Activated naive CD8-positive, alpha-beta T cell treated with anti-CD3 and anti-CD28 coated beads, Interleukin-2, amount 50 U/mL, for 24 hours (primary cell): ENCODE results near the gene MYDGF.

Experiments used
- ATAC-seq: fragments of 150-1000 bp; cut with Tn5 transposase; one replicate; pipeline ENCODE4 v1.10.0; 2021
- DNase-seq: peaks from one replicate; pipeline ENCODE4 v3.0.0; 2021
- H3K27ac Mint-ChIP-seq: one replicate; pipeline ENCODE4 v1.8.0; 2021; ENCODE audit warnings: mild to moderate bottlenecking, mixed read lengths
- H3K27me3 Mint-ChIP-seq: one replicate; pipeline ENCODE4 v1.8.0; 2021; ENCODE audit warnings: mixed read lengths
- H3K36me3 Mint-ChIP-seq: one replicate; pipeline ENCODE4 v1.8.0; 2021; ENCODE audit warnings: low read depth, mixed read lengths
- H3K4me1 Mint-ChIP-seq: one replicate; pipeline ENCODE4 v1.8.0; 2021; ENCODE audit warnings: mixed read lengths
- H3K4me3 Mint-ChIP-seq: one replicate; pipeline ENCODE4 v1.8.0; 2021; ENCODE audit warnings: mild to moderate bottlenecking, moderate library complexity, mixed read lengths
- H3K9me3 Mint-ChIP-seq: one replicate; pipeline ENCODE4 v1.8.0; 2021; ENCODE audit warnings: mixed read lengths

Gene MYDGF

GRCh38 chr19:4707322-4707721, 37.2 kb upstream of the MYDGF start:
- ATAC-seq (no peak), DNase-seq (no peak)
- no peak overlapping the region for H3K27ac Mint-ChIP-seq
- peaks cover 9% of the 10 kb centered on the region for H3K4me1 Mint-ChIP-seq
- no peaks in the 10 kb centered on the region for H3K9me3 Mint-ChIP-seq
- no peak overlapping the region for H3K4me3 Mint-ChIP-seq
- no peaks in the 10 kb centered on the region for H3K27me3 Mint-ChIP-seq
- peaks cover 15% of the 10 kb centered on the region for H3K36me3 Mint-ChIP-seq

GRCh38 chr19:4705413-4706131, 35.4 kb upstream of the MYDGF start:
- Mint-ChIP-seq H3K27me3 (no peaks in the 10 kb centered on the region), H3K4me3 (no peak overlapping the region), H3K4me1 (peaks cover 9% of the 10 kb centered on the region), H3K27ac (no peak overlapping the region), H3K36me3 (peaks cover 19% of the 10 kb centered on the region), H3K9me3 (no peaks in the 10 kb centered on the region)
- no peak for ATAC-seq
- no peak for DNase-seq

DNA sequence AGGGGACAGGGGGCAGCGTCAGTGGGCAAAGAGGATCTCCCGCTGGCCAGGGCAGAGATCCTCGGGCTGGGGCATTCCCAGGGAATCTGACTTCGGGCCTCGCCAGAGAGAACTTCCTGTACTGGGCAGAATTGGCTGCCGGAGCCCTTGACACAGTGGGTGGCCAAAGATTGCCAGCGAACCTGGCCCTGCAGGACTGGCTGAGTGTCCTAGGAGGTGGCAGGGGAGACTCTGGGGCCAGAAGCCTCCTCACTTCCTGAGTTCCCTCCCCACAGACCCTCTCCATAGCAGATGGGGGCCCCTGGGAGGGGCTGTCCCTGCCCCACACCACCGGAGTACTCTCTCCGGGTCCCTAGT, 34.2 kb upstream of the MYDGF start:
- Mint-ChIP-seq H3K4me3 (no peak overlapping the region), H3K27ac (no peak overlapping the region), H3K4me1 (peaks cover 6% of the 10 kb centered on the region), H3K36me3 (peaks cover 16% of the 10 kb centered on the region), H3K9me3 (no peaks in the 10 kb centered on the region), H3K27me3 (no peaks in the 10 kb centered on the region)
- ATAC-seq (no peak), DNase-seq (no peak)

DNA sequence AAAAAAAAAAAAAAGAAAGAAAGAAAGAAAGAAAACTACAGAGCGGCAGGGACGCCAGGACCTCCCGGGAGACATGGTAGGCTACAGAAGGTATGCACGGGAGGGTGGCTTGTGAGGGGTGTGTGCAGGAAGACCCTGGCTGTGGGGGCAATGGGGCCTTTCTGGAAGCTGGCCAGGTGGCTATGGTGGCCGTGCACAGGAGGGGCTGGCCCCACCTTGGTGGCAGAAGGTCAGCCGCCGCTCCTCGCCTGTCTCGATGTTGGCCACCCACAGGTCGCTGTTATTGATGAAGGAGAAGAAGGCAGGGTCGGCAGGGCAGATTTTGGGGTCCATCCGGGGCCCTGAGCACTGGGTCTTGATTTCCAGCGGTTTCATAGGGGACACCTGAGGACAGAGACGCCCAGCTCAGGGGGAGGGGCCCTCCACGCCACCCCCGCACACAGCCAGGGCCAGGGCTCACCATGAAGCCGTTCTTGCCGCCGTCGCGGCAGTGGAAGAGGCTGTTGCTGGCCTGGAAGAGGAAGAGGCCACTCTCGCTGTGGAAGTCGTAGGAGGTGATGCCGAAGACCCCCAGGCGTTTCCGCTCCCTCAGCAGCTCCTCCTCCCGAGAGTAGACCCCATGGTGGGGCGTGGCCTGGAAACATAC, 33.7 kb upstream of the MYDGF start:
- H3K27ac Mint-ChIP-seq = no peak overlapping the region
- ATAC-seq = no peak
- DNase-seq = no peak
- H3K4me1 Mint-ChIP-seq = peaks cover 3% of the 10 kb centered on the region
- H3K27me3 Mint-ChIP-seq = no peaks in the 10 kb centered on the region
- no peak overlapping the region for H3K4me3 Mint-ChIP-seq
- peaks cover 13% of the 10 kb centered on the region for H3K36me3 Mint-ChIP-seq
- H3K9me3 Mint-ChIP-seq = no peaks in the 10 kb centered on the region

DNA sequence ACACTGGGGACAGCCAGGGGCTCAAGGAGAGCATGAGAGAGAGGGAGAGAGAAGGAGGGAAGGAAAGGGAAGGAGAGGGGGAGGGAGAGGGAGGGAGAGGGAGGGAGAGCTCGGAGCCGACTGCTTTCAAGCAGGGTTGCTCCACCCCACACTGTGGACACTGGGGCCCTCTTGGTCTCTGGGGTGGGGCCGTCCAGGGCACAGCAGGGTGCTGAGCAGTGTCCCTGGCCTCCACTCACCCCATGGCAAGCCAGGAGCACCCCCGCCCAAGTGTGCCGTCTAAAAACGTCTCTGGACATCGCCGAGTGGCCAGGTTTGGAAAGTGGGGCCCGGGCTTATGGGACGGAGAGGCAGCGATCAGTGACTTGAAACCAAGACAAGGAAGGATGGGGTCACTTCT, 32.6 kb upstream of the MYDGF start:
- no peak for ATAC-seq
- Mint-ChIP-seq H3K4me1 (no peaks in the 10 kb centered on the region), H3K9me3 (no peaks in the 10 kb centered on the region)

DNA sequence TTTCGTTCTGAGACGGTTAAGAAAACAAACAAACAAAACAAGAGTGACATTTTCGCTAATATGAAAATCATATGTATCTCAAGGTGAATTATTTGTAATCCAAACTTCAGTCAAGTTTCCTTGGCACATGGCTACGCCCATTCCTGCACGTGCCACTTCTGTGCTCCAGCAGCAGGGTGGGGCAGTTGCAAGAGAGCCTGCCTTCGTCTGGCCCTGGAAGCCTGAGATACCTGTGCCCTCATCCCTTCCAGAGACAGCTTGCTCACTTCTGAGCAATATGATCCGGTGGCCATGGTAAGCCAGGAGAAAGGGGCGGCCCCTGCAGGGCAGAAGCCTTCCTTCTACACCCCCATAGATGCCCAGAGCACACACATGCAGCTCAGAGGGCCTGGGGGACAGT, 31.4 kb upstream of the MYDGF start:
- Mint-ChIP-seq H3K4me1 (no peaks in the 10 kb centered on the region), H3K36me3 (peaks cover 10% of the 10 kb centered on the region), H3K27me3 (no peaks in the 10 kb centered on the region), H3K27ac (no peak overlapping the region), H3K4me3 (no peak overlapping the region), H3K9me3 (no peaks in the 10 kb centered on the region)
- ATAC-seq = no peak
- DNase-seq = no peak

More for the DNA sequence above, 32.6 kb upstream of the MYDGF start:
- Mint-ChIP-seq H3K4me3 (no peak overlapping the region), H3K36me3 (peaks cover 10% of the 10 kb centered on the region), H3K27ac (no peak overlapping the region), H3K27me3 (no peaks in the 10 kb centered on the region)
- DNase-seq = no peak

DNA sequence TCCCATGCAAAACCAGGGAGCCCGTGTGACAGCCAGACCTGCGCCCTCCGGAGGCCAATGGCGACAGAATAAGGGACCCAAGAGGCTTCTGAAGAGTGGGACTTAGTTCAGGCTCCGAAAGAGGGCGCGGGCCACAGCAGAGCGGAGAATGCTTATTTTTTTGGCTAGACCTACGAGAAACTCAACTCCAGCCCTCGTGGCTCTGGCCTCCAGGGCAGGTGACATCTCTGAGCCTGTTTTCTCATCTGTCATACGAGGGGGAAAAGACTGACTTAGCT, 30.5 kb upstream of the MYDGF start:
- DNase-seq (no peak), ATAC-seq (no peak)
- no peak overlapping the region for H3K4me3 Mint-ChIP-seq
- H3K27me3 Mint-ChIP-seq = no peaks in the 10 kb centered on the region
- H3K27ac Mint-ChIP-seq = no peak overlapping the region
- no peaks in the 10 kb centered on the region for H3K4me1 Mint-ChIP-seq
- no peaks in the 10 kb centered on the region for H3K9me3 Mint-ChIP-seq
- peaks cover 12% of the 10 kb centered on the region for H3K36me3 Mint-ChIP-seq

- Mint-ChIP-seq H3K9me3 (no peaks in the 10 kb centered on the region), H3K36me3 (peaks cover 12% of the 10 kb centered on the region), H3K4me3 (no peak overlapping the region), H3K4me1 (no peaks in the 10 kb centered on the region), H3K27ac (no peak overlapping the region), H3K27me3 (no peaks in the 10 kb centered on the region)
- ATAC-seq = no peak
- no peak for DNase-seq
These were observed 29.9 kb upstream of the MYDGF start for GRCh38 chr19:4699826-4700692.

GRCh38 chr19:4697304-4697703, 27.2 kb upstream of the MYDGF start:
- no peak for ATAC-seq
- H3K27me3 Mint-ChIP-seq = no peaks in the 10 kb centered on the region

GRCh38 chr19:4695224-4695731, 25.1 kb upstream of the MYDGF start:
- no peaks in the 10 kb centered on the region for H3K9me3 Mint-ChIP-seq

More at GRCh38 chr19:4697304-4697703, 27.2 kb upstream of the MYDGF start:
- Mint-ChIP-seq H3K4me1 (no peaks in the 10 kb centered on the region), H3K36me3 (peaks cover 24% of the 10 kb centered on the region), H3K9me3 (no peaks in the 10 kb centered on the region), H3K27ac (no peak overlapping the region), H3K4me3 (no peak overlapping the region)
- no peak for DNase-seq

GRCh38 chr19:4694211-4694987, 24.3 kb upstream of the MYDGF start:
- Mint-ChIP-seq H3K4me3 (no peak overlapping the region), H3K4me1 (no peaks in the 10 kb centered on the region), H3K27ac (no peak overlapping the region), H3K36me3 (peaks cover 23% of the 10 kb centered on the region), H3K27me3 (no peaks in the 10 kb centered on the region), H3K9me3 (no peaks in the 10 kb centered on the region)
- ATAC-seq = no peak
- no peak for DNase-seq

More at GRCh38 chr19:4695224-4695731, 25.1 kb upstream of the MYDGF start:
- Mint-ChIP-seq H3K27me3 (no peaks in the 10 kb centered on the region), H3K4me1 (no peaks in the 10 kb centered on the region), H3K36me3 (peaks cover 23% of the 10 kb centered on the region), H3K4me3 (no peak overlapping the region), H3K27ac (no peak overlapping the region)
- ATAC-seq (no peak), DNase-seq (no peak)

- no peak overlapping the region for H3K27ac Mint-ChIP-seq
- H3K36me3 Mint-ChIP-seq = peaks cover 23% of the 10 kb centered on the region
These were observed 23.5 kb upstream of the MYDGF start for GRCh38 chr19:4693471-4694121.

DNA sequence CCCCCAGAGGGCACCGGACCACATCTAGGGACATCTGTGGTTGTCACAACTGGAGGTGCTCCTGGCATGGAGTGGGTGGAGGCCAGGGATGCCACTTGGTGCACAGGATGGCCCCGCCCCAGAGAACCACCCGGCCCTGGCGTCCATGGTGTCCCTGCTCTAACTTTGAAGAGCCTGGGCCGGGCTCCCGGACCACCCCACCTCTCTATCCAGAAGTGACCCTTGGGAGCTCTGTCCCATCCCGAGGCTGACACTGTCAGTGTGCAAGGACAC, 22.9 kb upstream of the MYDGF start:
- DNase-seq (no peak), ATAC-seq (no peak)
- Mint-ChIP-seq H3K4me1 (no peaks in the 10 kb centered on the region), H3K9me3 (no peaks in the 10 kb centered on the region), H3K27me3 (no peaks in the 10 kb centered on the region), H3K27ac (no peak overlapping the region), H3K4me3 (no peak overlapping the region), H3K36me3 (peaks cover 25% of the 10 kb centered on the region)

More at GRCh38 chr19:4693471-4694121, 23.5 kb upstream of the MYDGF start:
- DNase-seq (no peak), ATAC-seq (no peak)
- Mint-ChIP-seq H3K4me1 (no peaks in the 10 kb centered on the region), H3K4me3 (no peak overlapping the region), H3K27me3 (no peaks in the 10 kb centered on the region), H3K9me3 (no peaks in the 10 kb centered on the region)
